GM18861 (cell line): Measurements from ENCODE around the gene ANKRD18A.
A peak's percentile ranks its signal among the peaks of the same experiment; 100 is the strongest.

Experiments used
- ATAC-seq: cut with Tn5 transposase; IDR thresholded peaks from one replicate; pipeline ENCODE4 v1.9.1; 2021; ENCODE audit not compliant: unreplicated experiment

ANKRD18A gene

DNA sequence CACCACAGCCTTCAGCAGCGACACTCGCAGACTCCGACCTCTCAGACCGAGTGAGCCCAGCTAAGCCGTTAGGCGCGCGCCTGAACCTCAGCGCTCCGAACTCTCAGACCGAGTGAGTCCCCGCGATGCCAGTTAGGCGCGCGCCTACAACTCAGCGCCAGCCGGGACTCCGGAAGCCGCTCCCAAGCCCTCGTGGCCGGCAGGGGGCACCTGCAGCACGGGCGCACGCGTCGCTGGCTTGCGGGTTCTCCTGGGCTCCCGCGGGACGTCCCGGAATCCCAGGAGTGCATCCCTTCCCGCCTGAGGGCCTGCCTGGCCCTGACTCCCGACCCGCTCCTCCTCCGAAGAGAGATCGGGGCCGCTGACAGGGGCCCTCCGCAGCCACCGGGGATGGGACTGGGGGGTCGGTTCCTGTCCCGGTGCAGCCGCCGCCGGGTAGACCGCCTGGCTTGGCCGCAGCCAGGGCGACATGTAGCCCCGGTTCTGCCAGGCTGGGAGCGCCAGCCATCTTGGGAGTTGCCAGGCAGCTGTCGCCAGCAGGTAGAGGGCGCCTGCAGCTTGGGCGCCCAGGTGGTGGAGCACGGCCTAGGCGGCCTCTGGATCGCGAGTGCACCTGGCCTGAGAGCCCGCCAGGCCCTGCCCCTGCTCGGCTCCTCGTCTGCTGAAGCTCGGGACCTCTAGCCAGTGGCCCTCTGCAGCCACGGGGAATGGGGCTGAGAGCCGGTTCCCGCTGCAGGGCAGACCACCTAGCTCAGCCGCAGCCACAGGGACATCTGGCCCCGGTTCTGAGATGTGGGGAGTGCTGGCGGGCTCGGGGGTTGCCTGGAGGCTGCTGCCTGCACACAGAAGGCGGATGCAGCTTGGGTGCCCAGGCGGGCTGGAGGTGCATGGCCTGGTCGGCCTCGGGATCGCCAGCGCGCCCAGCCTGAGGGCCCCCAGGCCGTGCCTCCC, at the start of gene ANKRD18A:
Gene ANKRD18A, minus strand, starts transcription at position 114 of the 951 bp plus-strand sequence. CDS start 311 bp downstream, outside the sequence.
- ATAC-seq = peak; percentile 64

GRCh38 chr9:38668791-38669466, 48.5 kb upstream of the ANKRD18A start:
- ATAC-seq = no peak

DNA sequence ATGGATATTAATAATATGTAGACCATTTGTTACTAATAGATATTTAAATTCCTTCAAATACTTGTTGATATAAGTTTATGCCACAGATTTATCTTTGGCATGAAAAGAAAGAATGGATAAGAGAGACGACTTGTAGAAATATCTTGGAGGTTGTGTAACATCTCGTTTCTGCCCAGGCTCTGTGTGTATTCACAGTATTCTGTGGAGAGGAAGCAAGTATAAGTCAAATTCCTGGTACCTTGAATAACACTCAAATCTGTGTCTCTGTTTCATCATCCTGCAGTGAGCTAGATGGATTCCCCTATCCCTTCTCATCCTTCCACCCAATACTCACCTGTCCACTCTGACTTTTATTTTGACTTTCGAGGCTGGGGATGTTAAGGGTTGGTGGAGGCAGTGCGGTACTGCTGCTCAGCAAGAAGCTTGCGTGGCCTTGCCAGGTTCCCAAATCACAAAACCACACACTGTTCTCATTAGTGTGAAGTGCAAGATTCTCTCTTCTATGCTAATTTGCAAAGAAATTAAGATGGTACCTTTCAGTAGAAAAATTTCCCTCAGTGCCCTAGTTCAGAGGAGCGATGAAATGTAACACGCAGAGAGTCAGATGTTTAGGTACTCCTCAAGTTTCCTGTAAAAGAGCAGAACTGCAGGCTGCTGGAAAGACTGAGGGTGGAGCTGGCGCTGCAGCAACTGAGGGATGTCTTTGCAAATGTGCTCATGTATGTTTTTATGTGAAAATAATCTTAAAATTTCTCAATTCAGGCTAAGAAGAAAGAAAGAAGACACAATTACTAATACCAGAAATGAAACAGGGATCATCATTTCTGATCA, 42.6 kb upstream of the ANKRD18A start:
- ATAC-seq = no peak

GRCh38 chr9:38659538-38659937, 39.1 kb upstream of the ANKRD18A start:
- no peak for ATAC-seq

GRCh38 chr9:38656896-38657295, 36.5 kb upstream of the ANKRD18A start:
- ATAC-seq = no peak

DNA sequence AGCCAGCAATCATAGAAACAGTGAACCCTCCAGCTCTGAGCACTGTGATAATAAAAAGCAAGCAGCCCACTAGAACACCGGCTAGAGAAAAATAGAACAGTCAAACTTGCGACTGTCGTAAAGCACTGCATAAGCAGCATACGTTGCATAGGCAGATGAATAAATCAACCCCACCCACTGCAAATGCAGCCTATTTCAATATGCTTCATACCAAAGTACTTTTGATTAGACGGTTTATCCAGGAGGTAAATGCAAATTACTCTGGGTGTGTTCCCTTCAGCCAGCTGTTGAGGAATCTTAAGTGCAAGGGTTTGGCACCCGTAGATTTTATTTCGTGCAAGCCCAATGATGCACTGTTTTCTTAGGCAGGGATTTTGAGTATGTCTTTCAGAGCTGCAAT, 32.1 kb upstream of the ANKRD18A start:
- no peak for ATAC-seq

- peak; percentile 49 for ATAC-seq
These were observed 31.6 kb upstream of the ANKRD18A start for GRCh38 chr9:38652044-38652443.

GRCh38 chr9:38651400-38652042, 31.1 kb upstream of the ANKRD18A start:
- ATAC-seq = no peak

DNA sequence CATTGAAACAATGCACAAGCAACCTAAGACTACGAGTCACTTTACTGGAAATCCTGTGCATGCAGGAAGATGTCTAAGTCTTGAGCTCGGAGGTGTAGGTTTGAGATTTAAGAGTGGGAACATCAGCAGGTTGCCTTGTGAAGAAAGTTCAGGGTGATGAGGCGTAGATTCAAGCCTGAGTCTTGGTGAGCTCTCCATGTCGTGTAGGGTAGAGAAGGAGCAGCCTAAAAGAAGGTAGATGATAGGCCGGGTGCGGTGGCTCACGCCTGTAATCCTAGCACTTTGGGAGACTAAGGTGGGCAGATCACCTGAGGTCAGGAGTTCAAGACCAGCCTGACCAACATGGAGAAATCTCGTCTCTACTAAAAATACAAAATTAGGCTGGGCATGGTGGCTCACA, 30.2 kb upstream of the ANKRD18A start:
- no peak for ATAC-seq

GRCh38 chr9:38649731-38650363, 29.5 kb upstream of the ANKRD18A start:
- no peak for ATAC-seq

DNA sequence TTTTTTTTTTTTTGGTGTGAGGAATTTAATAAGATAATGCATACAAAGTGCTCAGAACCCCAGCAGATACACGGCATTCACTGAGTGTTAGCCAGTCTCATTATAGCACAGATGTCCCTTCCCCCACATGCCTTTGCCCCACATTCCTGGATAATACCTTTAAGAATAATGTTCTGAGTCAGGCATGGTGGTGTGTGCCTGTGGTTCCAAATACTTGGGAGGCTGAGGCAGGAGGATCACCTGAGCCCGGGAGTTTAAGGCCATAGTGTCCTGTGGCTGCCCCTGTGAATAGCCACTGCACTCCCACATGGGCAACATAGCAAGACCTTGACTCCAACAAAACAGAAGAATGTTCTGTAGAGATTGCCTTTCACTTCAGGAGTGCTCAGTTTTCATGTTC, 24.2 kb upstream of the ANKRD18A start:
- ATAC-seq = no peak

GRCh38 chr9:38643815-38644173, 23.4 kb upstream of the ANKRD18A start:
- no peak for ATAC-seq

- ATAC-seq = no peak
These were observed 22.8 kb upstream of the ANKRD18A start for GRCh38 chr9:38642951-38643814.

DNA sequence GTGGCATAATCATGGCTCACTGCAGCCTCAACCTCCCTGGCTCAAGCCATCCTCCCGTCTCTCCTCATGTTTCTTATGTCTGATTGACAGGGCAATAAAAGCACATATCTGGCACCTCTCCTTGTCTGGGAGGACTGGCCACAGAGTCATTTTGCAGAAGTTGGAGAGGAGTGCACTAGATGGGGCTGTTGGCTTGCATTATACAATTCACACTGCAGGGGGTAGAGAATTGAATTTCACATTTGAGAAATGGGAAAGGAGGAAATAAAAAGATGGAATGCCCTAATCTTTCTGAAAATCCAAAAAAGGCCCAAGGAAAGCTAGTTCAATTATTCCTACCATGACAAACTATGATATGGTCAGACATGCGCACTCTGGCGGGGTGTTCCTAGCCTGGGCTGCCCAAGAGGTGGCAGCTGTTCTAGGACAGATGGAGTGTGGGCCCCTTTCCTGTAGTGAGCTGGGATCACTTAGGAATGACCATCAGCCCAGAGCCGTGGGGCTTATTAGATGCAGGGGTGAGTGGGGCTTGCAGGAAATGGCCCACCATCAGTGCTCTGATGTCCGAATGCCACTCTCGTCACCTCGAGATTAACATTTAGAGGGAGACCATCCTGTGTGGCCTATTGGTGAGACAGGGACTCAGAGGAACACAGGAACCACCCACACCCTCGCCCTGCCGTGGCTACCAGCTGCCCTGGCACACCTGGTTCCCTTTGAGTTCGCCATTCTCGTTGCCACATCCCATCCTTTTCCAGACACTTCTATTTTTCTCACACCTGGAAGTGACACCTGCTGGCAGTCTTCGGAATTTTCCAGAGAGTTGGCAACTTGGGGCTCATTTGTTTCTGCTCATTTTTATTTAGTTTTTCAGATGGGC, 21.8 kb upstream of the ANKRD18A start:
- ATAC-seq = no peak

DNA sequence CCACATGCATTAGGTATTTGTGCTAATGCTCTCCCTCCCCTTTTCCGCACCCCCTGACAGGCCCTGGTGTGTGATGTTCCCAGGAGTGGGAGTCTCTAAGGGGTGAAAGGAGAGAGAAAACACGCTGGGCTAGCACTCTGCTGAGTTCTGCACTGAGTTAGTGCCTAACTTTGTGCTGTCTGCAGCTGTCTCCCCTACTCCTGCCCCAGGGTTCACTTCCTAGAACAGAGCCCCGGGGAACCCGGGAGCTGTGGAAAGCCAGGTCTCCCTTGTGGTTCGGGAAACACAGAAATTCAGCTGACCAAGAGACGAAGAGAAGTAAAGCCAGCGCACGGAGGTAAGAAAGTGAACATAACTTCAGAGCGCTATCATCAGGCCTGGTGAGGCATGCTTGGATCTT, 20.7 kb upstream of the ANKRD18A start:
- no peak for ATAC-seq

DNA sequence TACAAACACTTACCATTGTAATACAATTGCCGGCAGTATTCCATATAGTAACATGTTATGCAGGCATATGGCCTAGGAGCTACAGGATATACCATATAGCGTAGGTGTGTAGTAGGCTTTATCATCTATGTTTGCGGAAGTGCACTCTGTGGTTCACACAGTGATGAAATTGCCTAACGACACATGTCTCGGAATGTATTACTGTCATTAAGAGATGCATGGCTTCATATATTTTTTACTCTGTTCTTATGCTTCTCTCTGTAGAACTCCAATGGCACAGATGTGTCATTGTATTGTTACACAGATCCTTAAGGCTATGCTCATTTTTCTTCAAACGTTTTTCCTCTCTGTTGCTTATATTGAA, 19.2 kb upstream of the ANKRD18A start:
- no peak for ATAC-seq

DNA sequence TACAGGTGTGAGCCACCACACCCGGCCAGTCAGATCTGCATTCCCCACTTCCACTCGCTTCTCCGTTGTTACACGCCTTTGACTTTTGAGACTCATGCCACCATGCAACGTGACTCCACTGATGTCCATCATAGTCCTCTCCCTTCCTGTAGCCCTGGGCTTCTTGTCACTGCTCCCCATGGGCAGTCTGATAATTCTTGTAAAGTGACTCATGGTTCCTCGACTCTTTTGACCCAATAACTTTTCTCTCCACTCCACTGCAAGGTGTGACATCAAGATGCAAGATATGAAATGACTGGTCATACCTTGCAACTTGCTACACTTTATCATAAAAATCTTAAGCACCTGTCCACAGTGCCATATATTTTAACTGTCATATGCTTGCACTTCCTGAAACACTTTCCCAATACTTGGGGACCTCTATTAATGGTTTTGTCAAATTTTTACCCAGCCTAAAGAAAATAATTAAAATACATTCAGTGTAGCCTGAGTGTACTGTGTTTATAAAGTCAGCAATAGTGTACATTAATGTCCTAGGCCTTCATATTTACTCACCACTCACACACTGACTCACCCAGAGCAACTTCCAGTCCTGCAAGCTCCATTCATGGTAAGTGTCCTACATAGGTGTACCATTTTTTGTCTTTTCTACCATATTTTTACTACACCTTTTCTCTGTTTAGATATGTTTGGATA, 18.6 kb upstream of the ANKRD18A start:
- no peak for ATAC-seq

- no peak for ATAC-seq
These were observed 13.9 kb upstream of the ANKRD18A start for GRCh38 chr9:38634315-38634714.
